GM19438 (cell line): ENCODE data around the gene FYCO1.
"Not testable (repeated sequence)": the region's sequence is repeated elsewhere in the genome, so short reads cannot be mapped to it uniquely, and the experiment has no call there.

ENCODE experiments used
- ATAC-seq: cut with Tn5 transposase; IDR thresholded peaks from one replicate; pipeline ENCODE4 v1.9.1; 2021; ENCODE audit warnings: low read depth; ENCODE audit not compliant: unreplicated experiment

Gene FYCO1

DNA sequence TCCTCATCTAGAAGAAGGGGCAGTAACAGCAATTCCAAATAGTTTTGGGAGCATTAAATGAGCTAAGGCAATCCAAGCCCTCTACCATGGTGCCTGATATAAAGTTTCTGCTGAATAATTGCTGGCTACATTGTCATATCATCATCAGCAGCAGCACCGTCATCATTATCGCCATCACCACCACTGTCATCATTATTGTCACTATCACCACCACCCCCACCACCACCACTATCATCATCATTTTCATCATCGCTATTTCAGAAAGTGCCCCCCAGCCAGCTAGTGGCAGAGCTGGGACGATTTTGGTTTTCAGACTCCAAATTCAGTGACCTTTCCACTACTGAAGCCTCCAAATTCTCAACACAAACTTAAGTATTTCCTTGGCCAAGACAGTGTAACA, 16.6 kb upstream of the FYCO1 start:
- no peak for ATAC-seq

DNA sequence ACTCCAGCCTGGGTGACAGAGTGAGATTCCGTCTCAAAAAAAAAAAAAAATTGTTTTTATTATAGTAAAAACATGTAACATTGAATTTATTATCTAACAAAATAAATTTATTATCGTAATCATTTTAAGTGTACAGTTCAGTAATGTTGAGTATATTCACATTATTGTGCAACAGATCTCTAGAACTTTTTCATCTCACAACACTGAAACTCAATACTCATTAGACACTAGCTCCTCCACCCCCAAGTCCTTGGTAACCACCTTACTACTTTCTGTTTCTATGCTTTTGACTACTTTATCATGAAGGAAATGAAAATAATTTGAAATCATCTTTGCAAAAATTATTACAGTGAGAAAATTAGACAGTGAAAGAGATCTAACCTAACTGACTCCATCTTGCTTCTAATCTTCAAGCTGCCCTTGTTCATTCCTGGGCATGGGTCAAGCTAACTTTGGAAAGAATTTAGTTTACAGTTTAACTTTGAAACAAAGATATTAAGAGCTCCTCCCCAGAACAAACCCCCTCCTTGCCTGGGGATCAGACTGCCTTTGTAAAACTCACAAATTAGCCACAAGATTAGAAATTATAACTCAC, 15.0 kb upstream of the FYCO1 start:
- no peak for ATAC-seq

DNA sequence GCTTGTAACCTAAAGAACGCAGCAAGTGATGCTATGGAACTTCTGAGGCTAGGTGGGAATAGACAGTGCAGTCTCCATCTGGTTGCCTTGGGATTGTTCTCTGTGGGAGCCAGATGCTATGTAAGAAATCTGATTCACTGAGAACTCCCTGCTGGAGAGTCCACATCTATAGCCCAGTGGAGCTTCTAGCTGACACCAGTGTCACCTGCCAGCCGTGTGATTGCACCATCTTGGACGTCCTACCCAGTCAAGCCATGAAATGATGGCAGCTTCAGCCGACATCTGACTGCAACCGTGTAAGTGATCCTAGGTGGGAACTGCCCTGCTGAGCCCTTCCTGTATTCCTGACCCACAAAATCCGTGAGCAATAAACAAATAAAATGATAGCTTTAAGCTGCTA, 12.4 kb upstream of the FYCO1 start:
- ATAC-seq: no peak

DNA sequence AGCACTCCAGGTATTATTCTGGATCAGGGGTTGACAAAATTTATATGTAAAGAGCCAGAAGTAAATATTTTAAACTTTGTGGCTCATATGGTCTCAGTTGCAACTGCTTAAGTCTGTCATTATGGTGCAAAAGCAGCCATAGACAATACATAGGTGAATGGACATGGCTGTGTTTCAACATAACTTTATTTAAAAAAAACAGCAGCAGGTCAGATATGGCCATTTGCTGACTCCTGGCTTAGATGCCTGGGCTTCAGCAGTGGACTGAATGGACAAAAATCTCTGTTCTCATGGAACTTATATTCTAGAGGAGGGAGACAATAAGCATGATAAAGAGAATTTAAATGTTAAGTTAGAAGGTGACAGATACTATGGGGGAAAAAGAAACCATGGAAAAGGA, 11.7 kb upstream of the FYCO1 start:
- no peak for ATAC-seq

DNA sequence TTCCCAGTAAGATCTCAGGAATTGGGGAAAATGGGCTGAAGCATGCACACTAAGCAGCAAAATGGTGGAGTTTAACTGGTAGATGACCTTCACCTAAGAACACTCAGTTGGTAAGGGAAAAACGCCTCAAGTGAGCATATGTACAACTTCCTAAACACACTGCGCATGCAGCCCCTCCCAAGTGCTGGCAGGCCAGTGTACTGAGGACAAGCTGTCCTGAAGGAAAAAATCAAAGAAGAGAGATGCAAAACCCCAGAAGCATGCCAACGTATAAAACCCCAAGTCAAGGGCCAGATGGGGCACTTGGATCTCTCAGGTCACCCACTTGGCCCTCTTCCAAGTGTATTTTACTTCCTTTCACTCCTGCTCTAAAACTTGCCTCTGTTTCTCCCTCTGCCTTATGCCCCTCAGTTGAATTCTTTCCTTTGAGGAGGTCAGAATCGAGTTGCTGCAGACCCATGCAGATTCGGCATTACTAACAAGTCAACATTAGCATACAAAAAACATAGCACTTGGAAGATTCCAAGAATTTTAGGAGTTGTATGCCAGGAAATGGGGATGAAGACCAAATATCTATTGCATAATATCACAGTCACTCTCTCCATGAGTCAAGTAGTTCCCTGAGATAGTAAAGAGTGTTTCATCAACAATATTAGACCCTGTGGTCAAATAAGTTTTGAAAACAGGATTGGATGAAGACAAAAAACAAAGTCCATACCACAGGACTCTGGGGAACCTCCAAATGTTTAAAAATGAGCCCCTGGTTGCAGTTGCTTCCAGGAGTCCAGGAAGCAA, 10.8 kb upstream of the FYCO1 start:
- ATAC-seq: no peak

DNA sequence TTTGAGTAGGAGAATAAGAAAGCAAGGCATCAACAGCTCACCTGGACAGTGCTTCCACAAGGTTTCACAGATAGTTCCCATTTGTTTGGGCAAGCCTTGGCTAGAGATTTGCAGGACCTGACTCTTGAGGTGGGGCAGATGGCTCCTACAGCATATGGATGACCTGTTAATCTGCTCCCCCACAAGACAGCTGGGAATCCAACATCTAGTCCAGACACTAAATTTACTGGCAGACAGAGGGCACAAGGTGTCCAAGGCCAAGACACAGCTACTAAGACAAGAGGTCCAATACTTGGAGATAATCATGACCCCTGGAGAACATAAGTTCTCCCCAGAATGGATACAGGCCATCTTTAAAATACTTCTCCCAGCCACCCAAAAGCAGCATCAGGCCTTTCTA, 8.1 kb upstream of the FYCO1 start:
- ATAC-seq: not testable (repeated sequence)

DNA sequence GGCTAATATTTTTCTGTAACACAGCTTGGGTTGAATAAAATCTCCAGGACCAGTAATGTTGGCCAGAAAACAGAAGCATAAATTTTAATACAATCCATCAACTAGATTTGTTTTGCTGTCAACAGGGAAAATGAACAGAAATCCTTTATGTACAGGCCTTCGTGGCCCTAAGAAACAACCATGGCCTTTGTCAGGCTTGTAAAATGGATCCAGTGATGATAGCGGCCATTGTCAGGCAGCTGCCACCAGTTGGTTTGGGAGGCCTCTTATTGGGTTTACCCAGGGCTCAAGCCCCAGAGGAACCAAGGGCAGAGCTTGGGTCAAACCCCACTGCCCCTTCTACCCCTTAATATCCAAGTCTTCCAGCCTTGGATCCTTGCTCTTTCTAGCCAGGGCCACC, 5.6 kb upstream of the FYCO1 start:
- ATAC-seq: no peak

DNA sequence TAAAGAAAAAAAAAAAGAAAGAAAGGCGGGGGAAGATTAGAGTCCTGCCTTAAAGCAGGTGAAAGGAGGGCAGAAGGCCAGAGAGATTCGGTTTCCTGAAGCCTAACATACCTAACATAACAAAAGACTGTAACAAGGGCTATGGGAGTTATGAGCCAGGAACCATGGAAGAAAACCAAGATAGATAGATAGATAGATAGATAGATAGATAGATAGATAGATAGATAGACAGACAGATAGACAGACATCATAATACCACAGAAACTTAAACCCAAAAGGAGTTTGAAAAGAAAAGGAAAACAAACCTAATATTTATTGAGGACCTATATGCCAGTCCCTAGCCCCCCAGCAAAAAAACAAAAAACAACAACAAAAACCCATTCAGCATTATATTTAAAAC, 2.3 kb upstream of the FYCO1 start:
- no peak for ATAC-seq

DNA sequence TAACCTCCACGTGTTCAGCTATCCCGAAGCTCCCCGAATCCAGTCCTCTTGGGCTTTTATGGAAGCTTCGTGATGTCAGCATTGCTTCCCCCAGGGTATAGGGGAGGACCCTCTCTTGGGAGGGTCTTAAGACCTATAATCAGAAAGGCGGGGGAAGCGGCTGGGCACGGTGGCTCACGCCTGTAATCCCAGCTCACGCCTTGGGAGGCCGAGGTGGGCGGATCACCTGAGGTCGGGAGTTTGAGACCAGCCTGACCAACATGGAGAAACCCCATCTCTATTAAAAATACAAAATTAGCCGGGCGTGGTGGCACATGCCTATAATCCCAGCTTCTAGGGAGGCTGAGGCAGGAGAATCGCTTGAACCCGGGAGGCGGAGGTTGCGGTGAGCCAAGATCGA, 1.9 kb upstream of the FYCO1 start:
- ATAC-seq: not testable (repeated sequence)

DNA sequence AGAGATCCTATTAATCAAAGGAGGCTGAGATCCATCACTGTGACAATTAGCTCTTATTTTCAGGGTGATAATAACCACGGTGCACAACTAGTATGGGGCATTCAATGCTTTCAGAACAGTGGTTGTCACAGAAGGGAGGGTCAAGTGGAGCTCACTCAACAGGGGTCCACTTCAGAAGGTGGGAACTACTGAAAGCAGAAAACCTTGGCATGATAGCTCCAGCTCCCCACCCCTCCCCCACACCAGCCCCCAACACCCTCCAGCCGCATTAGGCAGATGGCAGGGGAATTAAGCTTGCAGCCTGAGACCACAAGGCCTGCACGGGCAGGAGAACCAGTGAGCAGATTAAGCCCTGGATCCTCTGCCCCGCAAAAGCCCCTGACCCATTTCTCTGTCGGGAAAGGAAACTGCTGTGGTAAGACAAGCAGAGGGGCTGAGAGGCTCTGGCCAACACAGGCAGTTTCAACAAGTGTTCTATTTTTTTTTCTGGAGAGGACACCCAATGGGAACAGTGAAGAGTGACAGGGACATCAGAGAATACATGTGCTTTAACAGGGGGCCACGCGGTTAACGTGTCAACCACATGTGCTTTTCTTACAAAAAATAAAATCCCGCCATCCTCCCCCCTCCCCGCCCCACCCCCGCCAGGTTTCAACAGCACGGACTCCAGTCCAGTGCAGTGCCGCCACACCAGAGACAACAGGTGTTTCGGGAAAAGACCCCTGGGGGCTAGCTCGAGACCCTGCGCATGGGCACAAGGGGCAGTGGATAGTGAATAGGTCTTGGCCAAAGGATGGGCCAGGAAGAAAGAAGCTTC, 997 bp downstream of the FYCO1 start:
- ATAC-seq: no peak

DNA sequence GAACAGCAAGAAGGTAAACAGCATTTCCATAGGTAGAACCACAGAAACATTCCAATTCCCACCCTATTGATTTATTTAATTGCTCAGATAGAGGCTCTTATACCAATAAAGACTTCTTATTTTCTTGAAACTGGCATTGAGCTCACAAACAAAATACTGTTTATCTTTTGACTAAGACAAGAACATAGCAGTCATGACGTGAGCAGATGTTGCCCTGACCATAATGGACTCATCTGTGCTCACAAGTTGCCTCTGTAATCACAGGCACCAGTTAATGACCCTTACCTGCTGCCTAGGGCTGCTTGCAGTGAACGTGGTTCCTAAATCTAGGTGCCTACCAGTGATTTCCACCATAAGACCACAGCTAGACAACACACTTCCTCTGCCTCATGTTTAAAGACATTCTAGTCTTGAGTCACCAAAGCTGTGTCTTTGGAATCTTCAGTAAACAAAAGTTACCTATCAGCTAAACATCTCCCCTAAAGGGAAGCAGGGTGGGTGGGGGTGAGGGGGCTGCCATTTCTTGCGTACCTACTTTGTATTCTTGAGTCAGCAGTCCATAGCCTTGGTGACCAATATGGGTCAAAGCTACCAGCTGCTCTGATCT, 2.1 kb downstream of the FYCO1 start:
- ATAC-seq: no peak

DNA sequence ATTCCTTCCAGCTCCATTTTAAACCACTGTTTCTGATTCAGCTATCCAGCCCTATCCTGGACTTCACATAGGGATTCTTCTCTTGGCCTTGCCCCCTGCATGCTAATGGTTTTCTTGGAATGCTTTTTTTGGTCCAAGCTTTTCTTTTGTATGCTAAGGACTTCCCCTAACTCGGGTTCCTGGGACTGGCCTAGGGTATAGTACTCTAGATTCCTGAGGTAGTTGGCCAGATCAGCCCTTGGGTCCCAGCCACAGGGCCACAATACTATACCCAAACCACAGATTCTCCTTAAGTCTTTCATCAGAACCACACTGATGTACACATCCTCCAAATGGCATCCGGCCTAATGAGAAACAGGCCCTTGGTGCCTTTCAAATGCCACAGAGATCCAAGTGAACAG, 2.8 kb downstream of the FYCO1 start:
- no peak for ATAC-seq

DNA sequence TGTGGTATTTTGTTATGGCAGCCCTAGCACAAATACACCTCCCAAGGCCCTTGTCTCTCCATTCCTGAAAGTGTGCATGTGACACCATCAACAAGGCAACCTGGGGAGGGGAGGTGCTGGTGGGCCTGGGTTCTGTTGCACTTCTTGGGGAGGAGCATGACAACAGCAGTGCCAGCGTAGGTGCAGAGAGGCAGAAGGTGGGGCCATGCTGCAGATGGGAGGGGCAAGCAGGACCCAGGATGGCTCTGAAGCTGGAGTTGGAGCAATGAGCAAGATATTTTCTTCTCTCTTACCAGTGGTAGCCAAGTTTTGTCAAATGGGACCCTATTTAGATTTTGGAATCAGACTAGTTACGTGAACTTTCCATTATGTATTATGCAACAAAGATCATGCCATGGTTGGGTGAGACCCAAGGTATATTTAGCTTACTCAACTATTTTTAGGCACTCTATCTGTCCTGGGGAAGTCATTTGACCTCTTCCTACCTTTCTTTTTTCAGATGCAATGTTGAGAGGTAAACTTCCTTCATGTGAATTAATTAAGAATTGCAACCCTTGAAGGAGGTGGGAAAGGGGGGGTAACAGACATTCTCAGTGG, 3.4 kb downstream of the FYCO1 start:
- no peak for ATAC-seq

DNA sequence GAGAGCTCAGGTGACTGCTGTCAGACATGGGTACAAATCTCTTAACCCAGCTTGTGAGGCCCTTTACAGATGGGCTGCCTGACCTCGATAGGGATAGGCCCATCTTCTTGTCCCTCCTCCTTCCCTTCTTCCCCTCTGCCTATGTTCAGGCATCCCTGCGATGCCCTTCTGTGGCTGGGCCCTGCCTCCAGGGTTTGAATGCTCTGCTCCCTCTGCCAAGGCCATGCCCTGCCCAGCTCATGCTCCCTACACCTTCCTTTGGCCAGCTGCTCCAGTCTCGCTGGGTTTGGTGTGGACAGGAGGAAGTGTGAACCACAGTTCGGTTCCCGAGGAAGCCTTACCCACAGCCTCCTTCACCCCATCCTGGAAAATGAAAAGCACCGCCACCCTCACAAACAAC, 4.3 kb downstream of the FYCO1 start:
- ATAC-seq: no peak

DNA sequence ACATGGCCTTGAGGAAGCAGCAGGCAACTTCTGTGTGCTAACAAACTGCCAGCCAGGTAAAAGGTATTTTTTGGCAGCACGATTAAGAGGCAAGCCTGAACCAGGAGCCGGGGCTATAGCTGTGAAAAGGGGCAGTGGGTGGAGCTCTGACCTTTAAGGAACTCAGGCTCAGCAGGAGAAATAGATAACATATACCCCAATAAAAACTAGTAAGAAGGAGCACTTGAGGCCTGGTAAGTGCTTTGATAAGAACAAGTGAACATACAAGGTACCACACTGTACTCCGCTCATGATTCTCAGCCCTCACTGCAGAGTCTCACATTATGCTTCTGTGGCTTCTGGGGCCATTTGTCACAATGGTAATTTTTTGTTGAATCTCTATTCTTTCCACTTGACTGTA, 5.4 kb downstream of the FYCO1 start:
- ATAC-seq: no peak

DNA sequence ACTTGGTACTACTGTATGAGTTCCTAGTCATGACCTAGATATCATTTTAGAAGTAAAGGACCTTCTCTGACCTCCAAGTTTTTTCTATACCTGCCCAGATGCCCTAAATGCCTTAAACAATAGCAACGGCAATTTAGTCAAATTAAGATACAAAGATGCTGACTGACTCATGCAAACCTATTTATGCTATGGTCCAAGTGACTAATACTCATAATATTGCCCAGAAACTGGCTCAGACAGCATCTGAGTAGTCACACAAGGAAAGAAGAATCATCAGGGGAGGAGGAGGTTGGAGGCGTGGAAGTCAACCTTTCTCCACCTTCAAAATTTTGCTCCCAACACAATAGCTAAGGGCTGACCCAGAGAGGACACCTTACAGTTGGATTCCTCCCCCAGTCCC, 6.8 kb downstream of the FYCO1 start:
- ATAC-seq: no peak

DNA sequence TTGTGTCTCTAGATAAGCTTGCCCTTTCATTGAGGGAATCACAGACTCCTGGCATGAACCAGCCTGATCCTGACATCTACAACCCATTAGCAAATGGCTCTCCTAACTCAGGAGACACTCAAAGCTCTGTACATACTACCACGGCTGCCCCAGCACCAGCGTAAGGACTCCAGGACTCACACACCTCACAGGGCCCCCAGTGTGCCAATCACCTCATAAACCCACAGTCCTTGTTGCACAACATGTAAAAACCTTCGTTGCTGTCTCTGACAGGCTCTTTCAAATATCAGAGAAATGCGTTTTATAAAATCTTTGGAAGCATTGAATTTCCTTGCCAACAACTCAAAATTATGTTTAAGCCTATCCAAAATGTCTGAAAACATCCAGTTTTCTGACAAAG, 7.3 kb downstream of the FYCO1 start:
- no peak for ATAC-seq

DNA sequence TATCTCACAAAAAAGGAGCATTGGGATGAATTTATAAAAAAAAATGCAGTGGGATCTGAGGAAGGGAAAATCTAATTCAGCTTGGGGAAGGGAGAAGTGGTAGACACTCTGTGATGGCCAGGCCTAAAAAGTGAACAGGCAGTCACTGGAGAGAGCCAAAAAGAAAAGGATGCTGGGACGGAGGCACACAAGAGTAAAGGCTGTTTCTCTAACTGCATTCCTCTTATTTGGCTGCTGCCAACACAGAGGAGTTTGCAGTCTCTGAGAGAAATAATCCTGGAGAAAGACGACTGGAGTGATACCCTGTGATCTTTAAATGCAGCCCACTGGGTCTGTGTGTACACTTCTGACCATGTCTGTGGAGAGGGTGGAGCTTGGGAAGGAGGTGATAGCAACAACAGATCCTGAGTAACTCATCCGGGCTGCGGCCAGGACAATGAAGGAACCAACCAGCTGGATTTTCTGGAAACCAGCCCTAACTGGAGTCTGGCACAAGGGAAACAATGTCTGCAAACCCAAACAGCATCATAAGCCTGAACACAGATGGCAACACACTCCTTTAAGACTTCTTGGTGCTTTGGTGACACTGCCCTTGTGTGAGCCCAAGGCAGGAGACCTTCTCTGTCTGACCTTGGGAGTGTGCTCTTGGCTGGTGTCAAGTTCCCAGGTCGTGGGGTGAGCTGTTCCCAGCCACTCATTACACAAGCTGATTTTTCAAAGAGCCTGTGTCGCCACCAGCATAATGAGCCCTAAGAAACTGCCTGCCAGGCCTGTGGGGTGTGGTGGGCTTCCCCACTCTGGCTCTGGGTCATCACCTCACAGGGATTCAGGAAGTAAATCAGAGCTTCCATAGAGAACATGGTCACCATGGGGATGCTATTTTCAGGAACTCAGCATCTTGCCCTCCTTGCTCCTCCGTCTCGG, 8.0 kb downstream of the FYCO1 start:
- no peak for ATAC-seq

DNA sequence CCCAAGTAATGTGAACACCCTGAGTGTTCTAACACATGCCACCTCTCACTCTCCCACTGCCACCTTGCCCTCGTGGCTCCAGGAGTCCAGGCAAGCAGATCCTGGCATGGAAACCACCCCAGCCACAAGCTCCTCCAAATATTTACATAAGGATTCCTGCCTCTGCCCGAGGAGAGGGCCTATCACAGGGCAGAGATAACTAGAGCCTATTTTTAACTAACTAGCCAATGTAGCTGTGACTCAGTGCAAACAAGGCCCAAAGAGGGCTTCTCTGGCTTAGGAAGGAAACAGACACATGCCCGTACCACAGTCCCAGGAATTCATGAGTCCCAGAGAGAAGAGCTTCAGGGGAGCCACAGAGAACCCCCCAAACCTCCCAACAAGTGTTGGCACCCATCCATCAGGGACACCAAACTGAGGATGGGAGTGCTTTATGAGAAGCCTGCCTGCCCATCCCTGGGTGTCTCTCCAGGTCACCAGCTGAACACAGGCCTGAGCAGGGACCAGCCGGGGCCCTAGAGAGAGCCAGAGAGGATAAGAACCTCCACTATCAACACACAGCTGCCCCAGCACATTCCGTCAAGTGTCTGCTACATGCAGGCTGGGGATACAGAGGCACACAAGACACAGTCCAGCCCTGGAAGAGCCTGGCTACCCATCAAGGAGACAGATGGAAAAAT, 9.2 kb downstream of the FYCO1 start:
- no peak for ATAC-seq
